HepG2 (cell line): ENCODE data around the gene RAB14.

Experiments
- CCAR2 ChIP-seq: fragments of 200-400 bp; formaldehyde crosslinking; optimal IDR thresholded peaks from 2 replicates; pipeline ENCODE3; 2018; ENCODE audit warnings: low read depth, mild to moderate bottlenecking, low read length, moderate library complexity
- EZH2 ChIP-seq: conservative IDR thresholded peaks from 2 replicates; pipeline ENCODE4 v1.6.1; 2012; ENCODE audit warnings: mild to moderate bottlenecking, low read depth, low read length, moderate library complexity
- PAWR ChIP-seq: sonication (generic); formaldehyde crosslinking; IDR thresholded peaks from 2 replicates; pipeline ENCODE4 v1.4.0; 2020; ENCODE audit warnings: missing genetic modification reagents, mild to moderate bottlenecking, borderline replicate concordance
- SMC3 ChIP-seq: IDR thresholded peaks from 2 replicates; pipeline ENCODE4 v1.6.1; 2011; ENCODE audit warnings: low read length, improper control_type of control experiment
- SP2 ChIP-seq: sonication (generic); formaldehyde crosslinking; IDR thresholded peaks from 2 replicates; pipeline ENCODE4 v1.5.1; 2020; ENCODE audit warnings: mild to moderate bottlenecking, missing genetic modification reagents
- TAF1 ChIP-seq: sonication (generic); formaldehyde crosslinking; IDR thresholded peaks from 2 replicates; pipeline ENCODE4 v1.4.0; 2020; ENCODE audit warnings: missing genetic modification reagents
- ZNF44 ChIP-seq: sonication (generic); formaldehyde crosslinking; IDR thresholded peaks from 2 replicates; pipeline ENCODE4 v1.5.1; 2020; ENCODE audit warnings: mild to moderate bottlenecking, missing genetic modification reagents
- TF ChIP-seq, protein P1 (sequence below): sonication (generic); formaldehyde crosslinking; IDR thresholded peaks from 2 replicates; pipeline ENCODE4 v1.5.0; 2020; ENCODE audit warnings: mild to moderate bottlenecking, missing genetic modification reagents, moderate library complexity
- TF ChIP-seq, protein P2 (sequence below): sonication (generic); formaldehyde crosslinking; conservative IDR thresholded peaks from 2 replicates; pipeline ENCODE4 v1.4.0; 2020; ENCODE audit warnings: mild to moderate bottlenecking, missing genetic modification reagents, moderate library complexity
- TF ChIP-seq, protein P3 (sequence below): sonication (generic); formaldehyde crosslinking; IDR thresholded peaks from 2 replicates; pipeline ENCODE4 v1.9.0; 2022; ENCODE audit warnings: missing genetic modification reagents, mild to moderate bottlenecking, borderline replicate concordance

DNA sequence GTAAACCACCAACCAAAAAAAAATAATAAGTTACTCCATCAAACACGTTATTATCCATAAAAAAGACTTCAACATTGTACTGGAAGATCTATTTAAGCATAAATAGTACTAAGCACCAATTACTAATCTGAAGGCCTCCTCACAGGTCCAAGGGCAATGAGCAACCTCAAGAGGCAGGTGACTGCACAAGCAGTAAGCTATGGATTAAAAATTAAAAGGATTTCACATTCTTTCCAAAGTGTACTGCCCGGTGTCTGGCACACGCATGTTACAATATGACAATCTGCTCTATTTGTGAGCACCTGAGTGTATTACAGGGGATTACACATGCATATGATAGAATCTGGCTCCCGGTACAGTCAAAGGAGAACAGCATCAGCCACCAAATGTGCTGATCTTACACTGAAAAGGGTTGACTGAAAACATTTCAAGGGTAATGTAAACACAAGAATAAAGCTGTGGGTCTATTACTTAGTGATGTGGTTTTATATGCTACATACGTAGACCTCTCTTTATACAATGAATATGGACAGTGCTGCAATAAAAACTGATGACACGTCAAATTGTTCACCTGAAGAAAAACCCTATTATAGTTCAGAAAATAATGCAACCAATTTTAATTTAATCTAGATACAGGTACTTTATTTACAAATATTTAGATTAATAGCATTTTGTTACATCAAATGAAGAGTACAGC lies 22.8 kb downstream of the RAB14 start:
- TF ChIP-seq, protein P1, sequence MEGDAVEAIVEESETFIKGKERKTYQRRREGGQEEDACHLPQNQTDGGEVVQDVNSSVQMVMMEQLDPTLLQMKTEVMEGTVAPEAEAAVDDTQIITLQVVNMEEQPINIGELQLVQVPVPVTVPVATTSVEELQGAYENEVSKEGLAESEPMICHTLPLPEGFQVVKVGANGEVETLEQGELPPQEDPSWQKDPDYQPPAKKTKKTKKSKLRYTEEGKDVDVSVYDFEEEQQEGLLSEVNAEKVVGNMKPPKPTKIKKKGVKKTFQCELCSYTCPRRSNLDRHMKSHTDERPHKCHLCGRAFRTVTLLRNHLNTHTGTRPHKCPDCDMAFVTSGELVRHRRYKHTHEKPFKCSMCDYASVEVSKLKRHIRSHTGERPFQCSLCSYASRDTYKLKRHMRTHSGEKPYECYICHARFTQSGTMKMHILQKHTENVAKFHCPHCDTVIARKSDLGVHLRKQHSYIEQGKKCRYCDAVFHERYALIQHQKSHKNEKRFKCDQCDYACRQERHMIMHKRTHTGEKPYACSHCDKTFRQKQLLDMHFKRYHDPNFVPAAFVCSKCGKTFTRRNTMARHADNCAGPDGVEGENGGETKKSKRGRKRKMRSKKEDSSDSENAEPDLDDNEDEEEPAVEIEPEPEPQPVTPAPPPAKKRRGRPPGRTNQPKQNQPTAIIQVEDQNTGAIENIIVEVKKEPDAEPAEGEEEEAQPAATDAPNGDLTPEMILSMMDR (CRISPR knock-in tag), result no peak
- TF ChIP-seq TAF1 (CRISPR knock-in tag) (no peak), ZNF44 (CRISPR knock-in tag) (no peak), SMC3 (no peak), PAWR (no peak), CCAR2 (no peak), EZH2 (no peak), SP2 (CRISPR knock-in tag) (no peak)
- TF ChIP-seq, protein P2, sequence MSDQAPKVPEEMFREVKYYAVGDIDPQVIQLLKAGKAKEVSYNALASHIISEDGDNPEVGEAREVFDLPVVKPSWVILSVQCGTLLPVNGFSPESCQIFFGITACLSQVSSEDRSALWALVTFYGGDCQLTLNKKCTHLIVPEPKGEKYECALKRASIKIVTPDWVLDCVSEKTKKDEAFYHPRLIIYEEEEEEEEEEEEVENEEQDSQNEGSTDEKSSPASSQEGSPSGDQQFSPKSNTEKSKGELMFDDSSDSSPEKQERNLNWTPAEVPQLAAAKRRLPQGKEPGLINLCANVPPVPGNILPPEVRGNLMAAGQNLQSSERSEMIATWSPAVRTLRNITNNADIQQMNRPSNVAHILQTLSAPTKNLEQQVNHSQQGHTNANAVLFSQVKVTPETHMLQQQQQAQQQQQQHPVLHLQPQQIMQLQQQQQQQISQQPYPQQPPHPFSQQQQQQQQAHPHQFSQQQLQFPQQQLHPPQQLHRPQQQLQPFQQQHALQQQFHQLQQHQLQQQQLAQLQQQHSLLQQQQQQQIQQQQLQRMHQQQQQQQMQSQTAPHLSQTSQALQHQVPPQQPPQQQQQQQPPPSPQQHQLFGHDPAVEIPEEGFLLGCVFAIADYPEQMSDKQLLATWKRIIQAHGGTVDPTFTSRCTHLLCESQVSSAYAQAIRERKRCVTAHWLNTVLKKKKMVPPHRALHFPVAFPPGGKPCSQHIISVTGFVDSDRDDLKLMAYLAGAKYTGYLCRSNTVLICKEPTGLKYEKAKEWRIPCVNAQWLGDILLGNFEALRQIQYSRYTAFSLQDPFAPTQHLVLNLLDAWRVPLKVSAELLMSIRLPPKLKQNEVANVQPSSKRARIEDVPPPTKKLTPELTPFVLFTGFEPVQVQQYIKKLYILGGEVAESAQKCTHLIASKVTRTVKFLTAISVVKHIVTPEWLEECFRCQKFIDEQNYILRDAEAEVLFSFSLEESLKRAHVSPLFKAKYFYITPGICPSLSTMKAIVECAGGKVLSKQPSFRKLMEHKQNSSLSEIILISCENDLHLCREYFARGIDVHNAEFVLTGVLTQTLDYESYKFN (CRISPR knock-in tag), result no peak
- TF ChIP-seq, protein P3, sequence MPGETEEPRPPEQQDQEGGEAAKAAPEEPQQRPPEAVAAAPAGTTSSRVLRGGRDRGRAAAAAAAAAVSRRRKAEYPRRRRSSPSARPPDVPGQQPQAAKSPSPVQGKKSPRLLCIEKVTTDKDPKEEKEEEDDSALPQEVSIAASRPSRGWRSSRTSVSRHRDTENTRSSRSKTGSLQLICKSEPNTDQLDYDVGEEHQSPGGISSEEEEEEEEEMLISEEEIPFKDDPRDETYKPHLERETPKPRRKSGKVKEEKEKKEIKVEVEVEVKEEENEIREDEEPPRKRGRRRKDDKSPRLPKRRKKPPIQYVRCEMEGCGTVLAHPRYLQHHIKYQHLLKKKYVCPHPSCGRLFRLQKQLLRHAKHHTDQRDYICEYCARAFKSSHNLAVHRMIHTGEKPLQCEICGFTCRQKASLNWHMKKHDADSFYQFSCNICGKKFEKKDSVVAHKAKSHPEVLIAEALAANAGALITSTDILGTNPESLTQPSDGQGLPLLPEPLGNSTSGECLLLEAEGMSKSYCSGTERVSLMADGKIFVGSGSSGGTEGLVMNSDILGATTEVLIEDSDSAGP, result no peak
